Hepatocyte (in vitro differentiated cells): ENCODE measurements around the gene TIMMDC1. TPM values are rescaled to one million over a fixed set of nuclear protein-coding genes. Genes with fewer than 3 reads are reported as not detected.

ENCODE experiments used
- DNase-seq: peaks from one replicate; pipeline ENCODE4 v3.0.0-alpha.2; 2016; ENCODE audit warnings: low spot score
- H2AFZ ChIP-seq: fragments of 200-600 bp; sonication (generic); 2 replicates; pipeline ENCODE4 v1.6.0; 2016; ENCODE audit warnings: antibody characterized with exemption, mild to moderate bottlenecking
- H3K27ac ChIP-seq: fragments of 200-600 bp; sonication (generic); 2 replicates; pipeline ENCODE4 v1.5.1; 2016; ENCODE audit warnings: mild to moderate bottlenecking
- H3K27me3 ChIP-seq: fragments of 200-600 bp; sonication (generic); 2 replicates; pipeline ENCODE4 v1.6.1; 2016
- H3K36me3 ChIP-seq: fragments of 200-600 bp; sonication (generic); replicated peaks from 2 replicates; pipeline ENCODE4 v1.5.1; 2016; ENCODE audit warnings: low read depth; ENCODE audit not compliant: insufficient read depth
- H3K4me1 ChIP-seq: fragments of 200-600 bp; sonication (generic); 2 replicates; pipeline ENCODE4 v1.5.1; 2016; ENCODE audit warnings: mild to moderate bottlenecking, moderate library complexity; ENCODE audit not compliant: insufficient read depth
- H3K4me2 ChIP-seq: fragments of 200-600 bp; sonication (generic); 2 replicates; pipeline ENCODE4 v1.6.0; 2016
- H3K4me3 ChIP-seq: fragments of 200-600 bp; sonication (generic); 2 replicates; pipeline ENCODE4 v1.5.1; 2016; ENCODE audit warnings: mild to moderate bottlenecking
- H3K79me2 ChIP-seq: fragments of 200-600 bp; sonication (generic); 2 replicates; pipeline ENCODE4 v1.6.0; 2017; ENCODE audit warnings: mild to moderate bottlenecking
- H3K9me2 ChIP-seq: fragments of 200-600 bp; sonication (generic); replicated peaks from 2 replicates; pipeline ENCODE4 v1.6.0; 2017; ENCODE audit warnings: mild to moderate bottlenecking; ENCODE audit not compliant: insufficient read depth
- H3K9me3 ChIP-seq: fragments of 200-600 bp; sonication (generic); 2 replicates; pipeline ENCODE4 v1.5.1; 2016; ENCODE audit warnings: low read depth, mild to moderate bottlenecking
- H4K20me1 ChIP-seq: fragments of 200-600 bp; sonication (generic); 2 replicates; pipeline ENCODE4 v1.6.0; 2016; ENCODE audit warnings: mild to moderate bottlenecking; ENCODE audit not compliant: insufficient read depth, poor library complexity, severe bottlenecking
- EZH2 ChIP-seq: fragments of 200-600 bp; sonication (generic); IDR thresholded peaks from 2 replicates; pipeline ENCODE4 v1.6.1; 2016; ENCODE audit warnings: antibody characterized with exemption, mild to moderate bottlenecking, borderline replicate concordance
- EZH2phosphoT487 ChIP-seq: fragments of 200-600 bp; sonication (generic); IDR thresholded peaks from one replicate; pipeline ENCODE4 v1.6.1; 2018; ENCODE audit warnings: antibody characterized with exemption, mild to moderate bottlenecking, low read depth, moderate library complexity; ENCODE audit not compliant: unreplicated experiment, severe bottlenecking
- WGBS: methylation state at CpG from one replicate; pipeline ENCODE4 v1.1.6; 2016; ENCODE audit warnings: low lambda C conversion rate; ENCODE audit errors: missing lambda C conversion rate; 5-methylcytosine and 5-hydroxymethylcytosine counted together
- polyA plus RNA-seq: library from polyadenylated mRNA; unstranded; fragments of >200 nt; fragmentation: Nextera tagmentation; extraction: Ambion mirVana; gene quantifications from 2 replicates; pipeline ENCODE4 v1.2.1, GENCODE V29; 2016
- total RNA-seq: library from RNA; depleted of rRNA; stranded (reverse); fragments of >200 nt; gene quantifications from 2 replicates; pipeline ENCODE4 v1.2.3, GENCODE V29; 2014
- TF ChIP-seq, protein P1 (sequence below): fragments of 200-600 bp; sonication (generic); IDR thresholded peaks from 2 replicates; pipeline ENCODE4 v1.5.1; 2016; ENCODE audit warnings: antibody characterized with exemption, mild to moderate bottlenecking; ENCODE audit not compliant: poor library complexity

TIMMDC1 gene
- total and polyA plus RNA-seq, 2 experiments from 2014 or later, result 47.8 to 140 TPM

DNA sequence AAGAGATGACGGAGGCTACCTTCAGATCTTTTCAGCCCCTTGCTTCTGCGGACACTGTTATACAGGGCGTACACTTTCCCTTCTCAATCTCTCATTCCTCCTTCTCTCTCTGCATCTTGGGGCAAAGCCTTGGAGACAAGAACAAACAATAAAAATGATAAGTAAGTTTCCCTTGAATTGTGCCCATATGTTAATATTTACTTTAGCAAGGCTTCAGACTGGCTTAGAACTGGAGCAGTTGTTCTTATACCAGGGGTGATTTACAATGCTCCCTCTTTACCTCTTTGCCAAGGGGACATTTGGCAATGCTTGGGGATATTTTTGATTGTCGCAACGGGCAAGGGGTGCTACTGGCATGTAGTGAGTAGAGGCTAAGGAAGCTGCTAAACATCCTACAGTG lies 29.4 kb downstream of the TIMMDC1 start:
- TF ChIP-seq, protein P1, sequence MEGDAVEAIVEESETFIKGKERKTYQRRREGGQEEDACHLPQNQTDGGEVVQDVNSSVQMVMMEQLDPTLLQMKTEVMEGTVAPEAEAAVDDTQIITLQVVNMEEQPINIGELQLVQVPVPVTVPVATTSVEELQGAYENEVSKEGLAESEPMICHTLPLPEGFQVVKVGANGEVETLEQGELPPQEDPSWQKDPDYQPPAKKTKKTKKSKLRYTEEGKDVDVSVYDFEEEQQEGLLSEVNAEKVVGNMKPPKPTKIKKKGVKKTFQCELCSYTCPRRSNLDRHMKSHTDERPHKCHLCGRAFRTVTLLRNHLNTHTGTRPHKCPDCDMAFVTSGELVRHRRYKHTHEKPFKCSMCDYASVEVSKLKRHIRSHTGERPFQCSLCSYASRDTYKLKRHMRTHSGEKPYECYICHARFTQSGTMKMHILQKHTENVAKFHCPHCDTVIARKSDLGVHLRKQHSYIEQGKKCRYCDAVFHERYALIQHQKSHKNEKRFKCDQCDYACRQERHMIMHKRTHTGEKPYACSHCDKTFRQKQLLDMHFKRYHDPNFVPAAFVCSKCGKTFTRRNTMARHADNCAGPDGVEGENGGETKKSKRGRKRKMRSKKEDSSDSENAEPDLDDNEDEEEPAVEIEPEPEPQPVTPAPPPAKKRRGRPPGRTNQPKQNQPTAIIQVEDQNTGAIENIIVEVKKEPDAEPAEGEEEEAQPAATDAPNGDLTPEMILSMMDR, result no peak
- TF ChIP-seq EZH2phosphoT487 (no peak), EZH2 (no peak)
- no peaks in the 10 kb centered on the region for H3K79me2 ChIP-seq
- no peak overlapping the region for H3K4me2 ChIP-seq
- no peak overlapping the region for H2AFZ ChIP-seq
- H3K9me2 ChIP-seq, result no peaks in the 10 kb centered on the region
- no peaks in the 10 kb centered on the region for H3K4me1 ChIP-seq
- WGBS, result 92% methylated on average over 5 of the region's 5 CpGs
- H3K4me3 ChIP-seq, result no peak overlapping the region
- H3K27ac ChIP-seq, result no peak overlapping the region
- no peaks in the 10 kb centered on the region for H3K36me3 ChIP-seq
- H3K27me3 ChIP-seq, result no peaks in the 10 kb centered on the region
- H4K20me1 ChIP-seq, result no peaks in the 10 kb centered on the region
- DNase-seq, result no peak
- no peaks in the 10 kb centered on the region for H3K9me3 ChIP-seq

DNA sequence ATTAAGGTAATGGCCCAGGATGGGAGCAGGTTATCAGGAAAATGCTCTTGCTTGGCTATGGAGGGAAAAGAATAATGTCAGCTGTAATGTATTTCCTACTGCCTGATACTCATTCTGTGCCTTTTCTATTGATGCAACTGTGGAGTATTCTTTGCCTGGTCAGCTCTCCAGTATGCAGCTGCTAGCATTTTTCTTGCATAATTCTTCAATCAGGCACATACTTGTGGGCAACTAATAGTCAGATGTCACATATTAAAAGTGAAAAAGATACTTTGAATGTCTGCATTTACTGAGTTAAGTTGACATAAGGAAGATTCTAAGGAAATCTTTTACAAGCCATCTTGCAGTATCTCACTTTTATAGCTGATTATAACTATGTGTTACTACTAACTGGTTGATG lies 31.5 kb downstream of the TIMMDC1 start:
- Histone ChIP-seq H3K4me1 (no peaks in the 10 kb centered on the region), H3K36me3 (no peaks in the 10 kb centered on the region), H3K4me2 (no peak overlapping the region), H3K79me2 (no peaks in the 10 kb centered on the region), H2AFZ (no peak overlapping the region), H4K20me1 (no peaks in the 10 kb centered on the region), H3K4me3 (no peak overlapping the region), H3K9me2 (no peaks in the 10 kb centered on the region), H3K9me3 (no peaks in the 10 kb centered on the region), H3K27ac (no peak overlapping the region), H3K27me3 (no peaks in the 10 kb centered on the region)
- no peak for DNase-seq
- TF ChIP-seq EZH2phosphoT487 (no peak), EZH2 (no peak)
- TF ChIP-seq, protein P1, result no peak

DNA sequence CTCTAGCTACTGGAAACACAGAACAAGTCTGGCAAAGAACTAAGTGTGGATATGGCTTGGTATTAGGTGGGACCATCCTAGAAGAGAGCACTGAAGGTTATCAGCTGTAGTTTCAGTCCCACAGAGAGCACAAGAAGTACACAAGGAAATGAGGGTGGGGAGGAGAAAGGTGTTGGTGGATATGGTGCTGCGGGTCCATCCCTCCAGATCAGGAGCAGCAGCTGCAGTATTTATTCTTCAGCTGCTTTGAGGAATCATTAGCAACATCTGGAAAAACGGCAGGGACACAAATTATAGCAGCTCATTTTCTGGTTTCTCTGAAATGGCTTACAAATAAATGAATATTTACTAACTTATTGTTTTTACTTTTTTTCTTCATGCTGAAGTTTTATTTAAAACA lies 32.1 kb downstream of the TIMMDC1 start:
- H3K4me3 ChIP-seq, result no peak overlapping the region
- H3K36me3 ChIP-seq, result no peaks in the 10 kb centered on the region
- no peak overlapping the region for H2AFZ ChIP-seq
- no peaks in the 10 kb centered on the region for H3K79me2 ChIP-seq
- WGBS, result 62% methylated on average over 2 of the region's 2 CpGs
- no peaks in the 10 kb centered on the region for H3K4me1 ChIP-seq
- H3K9me3 ChIP-seq, result no peaks in the 10 kb centered on the region
- DNase-seq, result no peak
- no peak overlapping the region for H3K4me2 ChIP-seq
- no peaks in the 10 kb centered on the region for H3K27me3 ChIP-seq
- H3K9me2 ChIP-seq, result no peaks in the 10 kb centered on the region
- TF ChIP-seq EZH2 (no peak), EZH2phosphoT487 (no peak)
- H3K27ac ChIP-seq, result no peak overlapping the region
- H4K20me1 ChIP-seq, result no peaks in the 10 kb centered on the region

DNA sequence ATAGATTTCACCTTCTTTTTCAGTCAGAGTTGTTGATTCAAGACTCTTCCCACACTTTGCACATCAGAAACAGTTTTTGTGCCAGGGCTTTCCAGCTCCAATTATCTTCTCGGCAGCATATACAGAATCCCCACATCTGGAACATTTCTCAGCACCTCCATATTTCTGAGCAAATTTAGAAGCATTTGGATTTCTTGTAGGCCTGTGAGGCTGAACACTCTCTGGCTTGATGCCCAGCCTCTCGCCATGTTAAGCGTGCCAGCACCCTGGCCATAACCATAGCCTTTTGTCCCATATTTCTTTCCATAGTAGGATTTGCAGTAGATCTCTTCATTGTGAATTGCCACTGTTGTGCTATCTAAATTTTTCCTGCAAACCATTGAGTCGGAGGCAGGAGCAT lies 32.8 kb downstream of the TIMMDC1 start:
- WGBS, result 95% methylated on average over 4 of the region's 4 CpGs
- Histone ChIP-seq H3K27ac (no peak overlapping the region), H3K9me3 (no peaks in the 10 kb centered on the region), H3K4me1 (no peaks in the 10 kb centered on the region), H4K20me1 (no peaks in the 10 kb centered on the region), H3K36me3 (no peaks in the 10 kb centered on the region), H3K79me2 (no peaks in the 10 kb centered on the region), H3K4me3 (no peak overlapping the region), H2AFZ (no peak overlapping the region), H3K4me2 (no peak overlapping the region), H3K9me2 (no peaks in the 10 kb centered on the region), H3K27me3 (no peaks in the 10 kb centered on the region)
- TF ChIP-seq EZH2phosphoT487, result no peak
- TF ChIP-seq, protein P1, result no peak
- TF ChIP-seq EZH2, result no peak
- DNase-seq, result no peak
